HL-60/S4 treated with retinoic acid at 250 ng/mL for 4 days and 3 days (cell line): ENCODE data around the gene TRIO.

Source experiments
- in situ Hi-C: fragments of 300-500 bp; cut with MboI; formaldehyde crosslinking; loops from 2 replicates; pipeline ENCODE4 v1.7.0; 2022; ENCODE audit warnings: low sequenced_read_pairs

TRIO gene

GRCh38 chr5:14240359-14240758 lies 97.2 kb downstream of the TRIO start:
- in situ Hi-C loops = no loop called here

DNA sequence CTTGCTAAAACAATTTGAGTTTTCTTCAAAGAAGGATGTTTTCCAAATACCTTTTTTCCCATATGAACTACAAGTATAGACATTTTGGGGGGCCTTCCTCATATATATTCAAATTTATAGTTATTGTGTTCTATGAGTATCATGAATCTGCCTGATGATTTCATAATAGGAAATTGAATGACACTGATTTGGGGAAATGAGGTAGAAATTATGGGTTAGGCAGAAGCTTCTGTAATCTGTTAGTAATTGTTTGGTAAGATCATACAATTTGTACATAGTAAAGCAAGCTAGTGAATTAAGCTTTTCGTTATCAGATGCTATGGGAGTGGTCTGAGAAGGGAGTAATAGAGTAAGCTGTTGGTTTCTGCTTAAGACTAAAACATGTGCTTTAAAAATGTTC lies 98.0 kb downstream of the TRIO start:
- in situ Hi-C loops = no loop called here

DNA sequence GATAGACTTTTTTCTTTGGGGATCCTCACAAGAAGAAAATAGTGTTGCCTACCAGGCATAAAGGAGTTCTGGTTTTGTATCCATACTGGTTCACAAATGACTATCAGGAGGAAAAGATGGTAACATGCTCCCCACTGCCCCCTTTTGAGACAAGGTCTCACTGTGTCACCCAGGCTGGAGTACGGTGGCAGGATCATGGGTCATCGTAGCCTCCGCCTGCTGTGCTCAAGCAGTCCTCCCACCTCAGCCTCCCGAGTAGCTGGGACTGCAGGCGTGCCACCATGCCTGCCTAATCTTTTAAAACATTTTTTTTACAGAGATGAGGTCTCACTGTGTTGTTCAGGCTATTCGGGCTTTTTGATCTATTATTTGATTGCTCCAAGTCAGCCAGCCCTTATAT lies 99.3 kb downstream of the TRIO start:
- in situ Hi-C loops = no loop called here

- in situ Hi-C loops = no loop called here
Observed at GRCh38 chr5:14242871-14243383, 99.8 kb downstream of the TRIO start.

DNA sequence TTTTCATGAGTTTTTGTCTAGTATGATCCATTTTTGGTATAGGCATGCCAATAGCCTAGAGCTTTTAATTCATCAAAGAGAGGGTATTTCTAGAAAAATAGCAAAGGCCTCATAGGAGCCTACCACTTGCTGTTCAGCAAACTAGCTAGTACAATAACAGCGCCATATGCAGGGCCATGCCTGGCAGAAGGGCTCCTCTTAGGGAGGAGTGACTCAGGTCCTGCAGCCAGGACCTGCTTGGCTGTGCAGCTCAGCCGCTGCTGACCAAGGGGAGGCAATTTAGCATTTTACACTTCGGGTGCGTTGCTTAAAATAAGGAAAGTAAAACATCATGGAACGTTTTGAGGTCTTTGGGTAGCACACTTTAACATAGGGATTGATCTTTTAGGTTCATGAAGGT lies 100.6 kb downstream of the TRIO start:
- in situ Hi-C loops = no loop called here

DNA sequence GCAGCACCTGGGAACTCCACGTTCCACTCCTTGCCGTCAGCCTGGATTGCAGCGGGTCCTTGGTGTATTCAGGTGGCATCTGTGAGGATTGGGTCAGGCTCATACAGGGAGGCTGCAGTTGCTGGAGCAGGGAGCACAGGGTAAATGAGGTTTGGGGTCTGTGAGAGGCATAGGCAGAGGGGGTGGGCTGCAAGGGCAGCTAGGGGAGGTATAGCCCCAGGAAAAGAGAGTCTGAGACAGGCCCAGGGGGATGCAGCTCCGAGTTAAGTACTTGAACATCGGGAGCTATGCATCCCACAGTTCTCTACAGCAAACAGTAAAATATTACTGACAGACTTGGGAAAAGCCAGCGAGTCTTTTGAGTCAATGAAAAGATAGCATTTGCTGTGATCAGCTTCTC lies 101.6 kb downstream of the TRIO start:
- in situ Hi-C loops = no loop called here

DNA sequence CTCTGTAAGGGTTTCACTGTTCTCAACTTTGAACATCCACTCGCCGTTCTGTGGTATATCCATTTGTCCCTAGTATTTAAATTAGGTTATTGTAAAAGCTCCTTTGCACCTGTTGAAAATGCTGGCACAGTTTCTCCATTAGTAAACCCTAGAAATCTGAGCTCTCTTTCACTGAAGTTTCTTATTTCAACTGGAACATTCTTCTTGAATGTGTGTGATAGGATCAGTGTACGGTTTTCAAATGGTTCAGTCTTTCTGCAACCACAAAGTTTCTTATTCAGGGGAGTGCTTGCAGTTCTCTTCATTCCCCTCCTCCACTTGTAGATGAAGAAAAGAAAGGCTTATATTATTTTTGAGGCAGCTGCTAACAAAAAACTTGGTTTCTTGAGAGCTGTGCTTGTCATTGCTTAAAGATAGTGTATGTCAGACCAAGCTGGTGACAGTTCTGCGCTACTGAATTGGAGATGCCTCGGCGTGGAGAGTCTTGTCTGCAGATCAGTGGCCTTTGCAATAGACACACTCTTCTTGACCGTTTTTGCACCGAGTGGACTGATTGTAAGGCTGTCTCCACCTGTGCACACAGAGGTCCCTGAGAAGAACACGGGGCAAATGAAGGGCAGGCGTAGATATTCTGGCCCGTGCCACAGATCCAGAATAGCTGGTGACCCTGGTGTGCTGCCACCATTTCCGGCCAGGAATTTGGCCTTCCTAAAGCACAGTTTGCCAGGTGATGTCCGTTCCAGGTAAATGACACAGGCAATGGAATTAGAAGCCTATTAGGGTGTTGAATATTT lies 102.2 kb downstream of the TRIO start:
- in situ Hi-C loops = no loop called here

DNA sequence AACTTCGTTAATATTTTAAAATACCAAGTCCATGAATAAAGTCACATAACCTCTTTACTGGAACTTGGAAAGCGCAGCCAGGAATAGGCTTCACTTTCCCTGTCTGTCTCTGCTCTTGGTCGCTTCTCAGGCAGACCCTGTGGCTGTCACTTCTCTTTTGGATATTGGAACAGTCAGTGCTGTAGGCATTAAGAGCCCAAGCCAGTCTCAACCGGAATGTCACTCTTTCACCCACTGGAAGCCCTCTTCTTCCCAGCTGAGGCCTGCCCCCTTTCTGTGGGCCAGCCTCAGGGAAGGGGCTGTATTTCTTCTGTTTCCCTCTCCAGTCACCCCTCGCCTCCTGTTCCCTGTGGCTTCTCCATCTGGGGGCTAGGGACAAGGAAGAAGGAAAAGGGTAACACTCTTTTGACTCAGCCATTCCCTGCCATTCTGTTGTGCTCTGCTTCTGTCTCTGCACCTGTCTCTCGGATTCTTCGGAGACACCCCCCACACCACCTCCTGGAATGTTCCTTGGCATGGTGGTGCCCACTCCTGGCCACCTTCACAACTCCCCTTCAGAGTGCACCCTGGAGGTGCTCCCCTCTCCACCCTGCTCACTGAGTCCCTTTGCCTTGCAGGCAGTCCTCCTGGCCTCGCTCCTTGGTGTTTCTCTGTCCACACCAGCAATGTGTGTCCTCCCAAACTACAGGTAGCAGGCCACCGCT lies 103.4 kb downstream of the TRIO start:
- in situ Hi-C loops = no loop called here

- in situ Hi-C loops = no loop called here
Observed at GRCh38 chr5:14247054-14247386, 103.9 kb downstream of the TRIO start.

GRCh38 chr5:14249258-14250082 lies 106.3 kb downstream of the TRIO start:
- in situ Hi-C loops = no loop called here

DNA sequence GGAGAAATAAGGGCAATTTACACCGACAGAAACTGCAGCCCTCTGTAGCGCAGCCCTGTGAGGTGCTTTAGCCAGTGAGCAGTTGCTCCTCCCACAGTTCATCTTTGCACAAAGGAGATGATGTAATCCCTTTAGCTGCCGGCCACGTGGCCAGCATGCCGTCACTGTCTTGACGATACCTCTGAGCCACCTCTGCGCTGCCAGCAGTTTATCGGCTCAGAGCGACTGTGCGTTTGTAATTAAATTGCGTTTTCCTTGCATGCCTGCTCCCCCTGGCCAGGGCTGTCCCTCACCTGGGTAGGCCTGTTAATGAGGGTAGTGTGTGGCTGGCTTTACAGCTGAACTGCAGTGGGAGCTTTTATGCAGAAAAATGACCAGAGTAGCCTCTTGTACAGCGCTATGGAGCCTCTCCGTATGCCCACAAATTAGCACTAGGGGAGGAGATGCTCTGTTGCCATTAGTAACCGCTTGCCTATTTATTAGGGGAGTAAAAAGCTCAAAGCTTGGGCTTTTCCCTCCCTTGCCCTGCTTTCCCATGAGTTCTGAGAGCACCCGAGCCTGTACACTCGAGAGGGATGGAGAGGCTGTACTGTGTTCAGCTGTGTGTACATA lies 107.0 kb downstream of the TRIO start:
- in situ Hi-C loops = no loop called here

DNA sequence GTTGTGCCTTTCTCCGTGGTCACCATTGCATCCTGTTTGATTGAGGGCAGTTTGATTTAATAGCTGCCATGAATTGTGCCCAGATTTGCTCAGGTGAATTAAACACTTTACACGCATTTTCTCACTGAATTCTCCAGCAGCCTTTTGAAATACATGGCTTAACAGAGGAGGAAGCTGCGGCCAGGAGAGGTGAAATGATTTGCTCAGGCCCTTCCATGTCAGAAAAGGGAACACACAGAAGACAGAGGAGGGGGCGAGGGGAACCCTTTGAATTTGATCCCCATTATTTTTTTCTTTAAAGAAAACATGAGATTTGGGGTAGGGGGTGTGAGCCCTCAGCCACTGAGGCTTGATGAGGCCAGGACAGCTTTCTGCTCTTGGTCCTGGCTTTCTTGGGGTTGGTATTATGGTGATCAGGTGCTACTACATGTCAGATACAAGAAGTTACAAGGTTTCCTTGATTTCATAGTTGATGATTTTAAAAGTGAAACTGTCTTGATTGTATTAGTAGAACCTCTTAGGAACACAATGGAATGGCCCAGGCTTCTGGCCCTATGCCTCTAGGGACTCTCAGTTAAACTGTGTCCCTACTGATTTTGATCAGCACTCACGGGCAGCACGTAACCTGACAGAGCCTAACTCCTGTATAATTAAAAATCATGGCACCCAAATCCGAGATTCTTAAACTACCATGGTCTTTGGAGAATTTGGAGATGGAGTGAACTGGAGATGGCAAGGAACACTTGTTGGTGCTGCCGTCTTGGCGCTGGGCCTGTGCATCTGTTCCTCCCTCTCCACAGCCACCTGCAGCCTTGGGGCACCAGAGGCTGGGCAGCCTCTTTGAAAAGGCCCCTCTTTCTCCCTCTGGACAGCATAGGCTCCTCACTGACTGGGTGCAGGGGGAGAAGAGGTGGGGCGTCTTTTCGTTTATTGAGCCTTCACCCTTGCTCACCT lies 107.9 kb downstream of the TRIO start:
- in situ Hi-C loops = no loop called here

GRCh38 chr5:14251733-14252132 lies 108.6 kb downstream of the TRIO start:
- in situ Hi-C loops = no loop called here

- in situ Hi-C loops = no loop called here
Observed at GRCh38 chr5:14252793-14253192, 109.7 kb downstream of the TRIO start.

DNA sequence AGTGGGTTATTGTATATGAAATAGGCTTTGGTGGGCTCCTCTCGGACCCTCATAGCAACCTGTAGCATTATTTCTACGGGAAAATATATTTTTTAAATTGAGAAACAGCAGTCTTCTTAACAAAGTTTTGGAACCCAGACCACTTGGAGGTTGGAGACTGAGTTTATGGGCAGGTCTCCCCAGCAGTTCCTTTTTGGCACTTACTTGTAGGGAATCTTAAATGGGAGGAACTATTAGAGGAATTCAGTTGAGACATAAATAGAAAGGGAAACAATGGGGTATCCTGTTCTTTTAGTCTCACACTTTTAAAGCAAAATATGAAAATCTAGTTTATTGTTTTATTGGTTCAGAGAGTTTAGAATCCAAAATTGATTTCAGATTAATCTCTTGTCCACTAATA lies 111.5 kb downstream of the TRIO start:
- in situ Hi-C loops = no loop called here

GRCh38 chr5:14256026-14256690 lies 113.0 kb downstream of the TRIO start:
- in situ Hi-C loops = no loop called here

DNA sequence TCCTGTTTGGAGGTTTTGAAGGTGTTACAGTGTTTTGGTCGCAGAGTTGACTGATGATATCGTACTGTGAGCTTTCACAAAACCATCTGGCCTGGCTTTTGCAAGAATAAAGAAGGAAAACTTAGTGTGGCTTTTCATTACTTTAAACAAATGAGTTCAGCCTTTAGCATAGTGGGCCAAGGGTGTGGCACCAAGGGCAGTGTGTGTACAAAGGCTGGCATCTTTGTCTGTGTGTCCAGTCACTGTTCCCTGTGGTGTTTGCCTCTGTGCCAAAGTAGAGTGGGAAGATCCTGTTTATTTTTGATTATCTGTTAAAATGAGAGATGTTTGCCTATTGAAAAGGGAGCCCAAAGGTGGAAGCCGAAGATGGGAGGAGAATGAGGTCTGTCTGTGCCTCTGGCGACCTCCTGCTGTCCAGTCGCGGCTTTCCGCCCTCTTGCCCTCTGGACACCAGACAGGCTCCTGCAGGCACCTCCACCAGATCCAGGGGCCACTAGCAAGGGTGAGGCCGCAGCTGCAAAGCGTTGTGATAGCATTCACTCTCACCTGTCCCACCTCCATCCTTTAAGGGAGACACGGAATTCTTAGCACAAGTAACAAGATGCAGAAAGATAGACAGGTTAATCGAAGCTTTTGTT lies 113.7 kb downstream of the TRIO start:
- in situ Hi-C loops = no loop called here

DNA sequence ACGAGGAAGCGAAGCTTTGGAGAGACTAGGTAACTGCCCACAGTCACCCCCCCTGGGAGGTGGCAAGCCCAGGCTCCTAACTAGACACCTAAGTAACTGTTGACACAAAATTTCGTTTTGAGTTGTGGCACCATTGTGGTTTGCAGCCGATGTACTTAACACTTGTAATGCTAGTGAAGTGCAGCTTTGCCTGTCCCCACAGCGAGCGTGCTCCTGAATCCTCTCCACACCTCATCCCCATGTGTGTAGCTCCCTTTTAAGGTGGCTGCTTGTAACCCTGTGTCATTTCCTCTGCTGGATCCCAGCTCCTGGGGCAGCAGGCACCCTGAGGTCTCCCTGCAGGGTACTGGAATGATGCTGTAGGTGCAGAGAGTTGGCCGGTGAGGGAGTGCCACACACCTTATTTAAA lies 114.9 kb downstream of the TRIO start:
- in situ Hi-C loops = no loop called here

- in situ Hi-C loops = no loop called here
Observed at GRCh38 chr5:14258840-14259239, 115.7 kb downstream of the TRIO start.
